ENCODE data around the gene PKP1.

PKP1 gene

GRCh38 chr1:201260648-201261311 is 22.5 kb upstream of the PKP1 start:
- no peak for DNase-seq

DNA sequence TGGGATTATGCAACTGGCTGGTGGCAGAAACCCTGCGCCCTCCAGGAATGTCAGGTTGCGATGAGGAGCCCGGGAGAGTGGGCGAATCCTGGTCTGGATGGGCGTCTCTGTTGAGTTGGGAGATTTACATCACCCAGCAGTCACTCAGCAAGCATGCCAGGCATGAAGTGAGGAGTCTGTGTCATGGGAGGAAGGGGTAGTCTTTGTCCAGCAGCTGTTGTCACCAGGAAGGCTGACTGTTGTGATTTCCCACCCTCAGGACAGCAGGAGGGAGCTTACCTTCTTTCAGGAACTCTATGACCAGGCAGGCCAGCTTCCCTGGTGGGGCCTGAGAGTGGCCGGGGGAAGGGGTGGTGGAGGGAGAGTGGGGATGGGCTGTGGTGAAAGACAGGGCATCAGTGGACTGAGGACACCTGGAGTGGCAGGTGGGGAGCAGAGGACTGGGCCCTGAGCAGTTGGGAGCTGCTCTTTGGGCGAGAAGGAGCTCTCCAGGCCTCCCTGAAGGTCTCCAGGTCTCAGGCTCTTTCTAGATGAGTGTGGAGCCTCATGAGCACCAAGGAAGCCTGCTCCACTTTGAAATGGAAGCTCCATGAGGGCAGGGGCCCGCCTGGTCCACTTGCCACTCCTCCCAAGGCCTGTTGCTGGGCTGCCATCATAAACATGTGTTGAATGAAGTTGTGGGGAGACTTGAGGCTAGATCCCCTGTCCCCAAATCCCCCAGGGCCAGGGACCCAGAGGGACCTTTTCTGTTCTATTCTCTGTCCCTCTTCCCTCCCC is 21.3 kb upstream of the PKP1 start:
- no peak for DNase-seq

DNA sequence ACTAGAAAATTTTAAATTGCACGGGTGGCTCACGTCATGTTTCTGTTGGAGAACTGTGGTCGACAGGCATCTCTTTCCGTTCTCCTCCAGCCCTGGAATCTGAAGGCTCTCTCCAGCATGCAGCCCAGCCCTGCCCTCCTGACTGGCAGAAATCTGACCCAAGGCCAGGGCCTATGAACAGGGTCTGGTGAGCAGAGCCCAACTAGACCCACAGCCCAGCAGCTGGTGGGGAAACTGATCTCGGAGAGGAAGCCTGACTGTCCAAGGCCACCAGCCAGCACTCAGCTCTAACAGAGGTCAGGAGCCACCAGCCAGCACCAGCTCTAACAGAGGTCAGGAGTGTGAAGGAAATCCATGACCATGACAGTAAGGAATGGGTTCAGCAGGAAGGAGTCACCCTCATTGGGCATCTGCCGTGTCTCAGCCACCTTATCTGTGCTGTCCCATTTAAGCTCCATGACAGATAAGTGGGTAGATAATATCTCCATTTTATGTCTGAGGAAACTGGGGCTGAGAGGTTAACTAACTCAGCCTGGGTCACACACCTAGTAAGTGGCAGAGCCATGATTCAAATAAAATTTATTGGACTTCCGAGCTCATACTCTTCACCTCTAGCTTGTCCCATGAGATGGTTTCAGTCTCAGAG is 20.2 kb upstream of the PKP1 start:
- no peak for DNase-seq

DNA sequence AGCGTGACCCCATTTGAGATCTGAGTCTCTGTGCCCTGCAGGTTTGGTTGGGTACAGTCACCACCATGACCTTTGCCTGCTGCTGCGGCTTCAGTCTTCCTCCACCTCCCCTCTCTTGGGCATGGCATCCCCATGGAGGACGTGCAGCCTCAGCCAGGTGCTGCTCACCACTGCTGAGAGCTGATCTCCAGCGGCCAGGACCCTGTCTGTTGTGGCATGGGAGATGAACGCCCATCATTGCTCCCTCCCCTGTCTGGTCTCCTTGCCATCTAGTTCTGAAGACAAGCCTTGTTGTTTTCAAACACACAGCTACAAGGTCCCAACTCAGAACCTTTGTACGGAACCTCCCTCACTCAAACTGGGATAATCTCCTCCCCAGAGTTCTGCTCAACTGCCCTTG is 19.2 kb upstream of the PKP1 start:
- no peak for DNase-seq

DNA sequence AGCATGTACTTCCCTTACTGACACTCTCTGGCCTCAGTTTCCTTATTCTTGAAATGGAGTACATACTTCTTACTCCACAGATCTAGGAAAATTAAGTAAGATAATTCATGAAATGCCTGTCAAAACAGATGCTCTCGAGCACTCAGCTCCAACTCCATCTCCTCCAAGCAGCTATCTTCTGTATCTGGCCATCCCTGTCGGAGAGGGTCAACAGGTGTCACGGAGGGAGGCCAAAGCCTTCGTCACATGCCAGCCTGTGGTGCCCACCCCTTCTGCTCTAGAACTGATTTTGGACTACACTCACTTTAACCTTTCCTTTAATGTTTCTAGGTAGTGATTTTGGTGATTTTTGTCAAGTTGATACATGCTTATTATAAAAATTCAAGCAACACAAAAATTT is 18.8 kb upstream of the PKP1 start:
- no peak for DNase-seq

DNA sequence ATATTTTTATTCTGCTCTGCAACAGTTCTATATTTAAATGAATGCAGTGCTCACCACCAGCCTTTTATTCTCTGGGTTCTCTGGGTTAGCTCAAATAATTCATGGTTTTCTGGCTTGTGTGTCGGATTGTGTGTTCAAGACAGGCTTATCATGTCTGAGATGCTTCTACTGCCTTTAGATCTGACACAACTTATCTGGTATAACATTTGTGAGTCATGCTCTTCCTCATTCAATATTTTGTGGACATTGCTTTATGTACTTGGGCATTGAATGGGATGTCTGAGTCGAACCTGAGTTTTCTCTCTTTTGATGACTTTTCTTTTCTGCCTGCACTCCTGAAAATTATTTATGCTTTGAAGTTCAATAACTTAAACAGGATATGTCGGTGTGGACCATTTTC is 17.6 kb upstream of the PKP1 start:
- DNase-seq: no peak

- DNase-seq: no peak
Measured at GRCh38 chr1:201266276-201266675, 17.0 kb upstream of the PKP1 start.

GRCh38 chr1:201266774-201267173 is 16.5 kb upstream of the PKP1 start:
- no peak for DNase-seq

- no peak for DNase-seq
Measured at GRCh38 chr1:201267481-201268229, 15.7 kb upstream of the PKP1 start.

GRCh38 chr1:201268604-201269151 is 14.6 kb upstream of the PKP1 start:
- no peak for DNase-seq

- DNase-seq: no peak
Measured at GRCh38 chr1:201269281-201269680, 14.0 kb upstream of the PKP1 start.

DNA sequence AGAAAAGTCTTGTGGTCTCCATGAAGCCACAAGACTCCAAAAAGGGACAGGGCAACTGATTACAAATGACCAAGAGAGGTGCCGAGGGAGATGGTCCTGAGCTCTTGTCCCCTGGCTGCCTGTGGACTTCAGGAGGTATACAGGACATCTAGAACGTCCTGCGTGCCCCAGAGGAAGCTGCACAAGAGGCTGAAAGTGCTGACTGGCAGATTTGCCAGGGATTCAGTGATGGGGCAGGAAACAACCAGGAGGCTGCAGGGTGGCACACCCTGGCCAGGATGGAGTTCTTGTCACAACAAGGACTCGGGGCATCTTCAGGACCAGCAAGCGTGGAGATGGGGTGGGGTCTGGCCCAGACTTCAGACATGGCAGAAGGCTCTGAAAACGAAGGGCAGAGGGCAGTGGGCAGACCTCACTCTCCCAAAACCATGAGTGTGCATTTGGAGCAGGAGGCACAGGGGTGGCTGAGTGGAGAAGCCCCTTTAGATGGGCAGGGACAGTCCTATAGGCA is 13.4 kb upstream of the PKP1 start:
- no peak for DNase-seq

DNA sequence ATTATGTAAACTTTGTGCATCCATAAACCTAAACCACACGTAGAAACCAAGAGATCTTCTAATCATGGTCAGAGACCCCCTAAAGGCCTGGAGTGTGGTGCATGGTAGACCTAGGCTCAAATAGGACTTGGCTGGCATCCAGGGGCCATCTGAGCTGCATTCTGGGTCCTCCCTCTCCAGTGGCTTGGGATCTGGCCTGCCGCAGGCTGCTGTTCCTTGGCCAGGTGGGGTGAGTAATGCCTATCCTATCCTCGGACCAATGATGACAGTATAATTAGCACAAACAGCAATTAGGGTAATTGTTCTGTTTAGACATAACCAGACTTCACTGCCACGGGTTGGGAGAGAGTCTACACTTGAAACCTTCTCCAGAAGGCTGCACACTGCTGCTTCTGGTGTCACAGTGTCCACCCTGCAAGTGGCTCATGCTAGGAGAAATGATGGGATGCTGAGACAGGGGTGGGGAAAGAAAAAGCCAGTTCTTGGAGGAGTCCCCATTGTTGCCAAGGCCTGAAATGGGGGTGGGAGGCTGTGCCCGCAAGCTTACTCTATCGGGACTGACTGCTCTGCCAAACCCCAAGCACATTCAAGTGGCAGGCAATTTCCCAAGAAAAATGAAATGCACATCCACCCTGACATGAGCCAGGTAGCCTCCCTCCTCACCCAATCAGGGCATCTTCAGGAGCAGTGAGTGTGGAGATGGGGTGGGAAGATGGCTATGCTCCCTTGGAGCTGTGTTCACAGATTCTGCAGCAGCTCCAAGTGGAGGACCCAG is 12.5 kb upstream of the PKP1 start:
- no peak for DNase-seq

DNA sequence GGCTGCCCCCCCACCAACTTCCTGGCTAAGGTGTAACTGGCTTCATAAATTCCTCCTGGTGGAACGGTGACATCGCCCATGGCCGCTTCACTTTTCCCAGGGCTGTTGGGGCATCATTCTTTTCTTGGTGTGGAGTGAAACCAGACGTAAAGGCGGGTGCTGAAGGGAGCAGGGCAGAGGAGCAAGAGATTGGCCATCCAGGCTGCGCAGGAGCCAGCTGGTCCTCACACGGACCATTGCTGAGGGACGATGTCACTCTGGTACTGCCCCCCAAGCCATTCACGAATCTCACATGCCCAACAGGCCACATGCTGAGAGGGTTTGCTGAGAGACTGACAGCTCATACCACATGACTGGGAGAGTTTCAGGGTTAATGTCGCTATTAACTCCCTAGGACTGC is 10.5 kb upstream of the PKP1 start:
- DNase-seq: no peak

- no peak for DNase-seq
Measured at GRCh38 chr1:201274616-201275252, 8.6 kb upstream of the PKP1 start.

- DNase-seq: no peak
Measured at GRCh38 chr1:201275253-201275666, 8.0 kb upstream of the PKP1 start.

GRCh38 chr1:201276891-201277290 is 6.4 kb upstream of the PKP1 start:
- DNase-seq: no peak

- no peak for DNase-seq
Measured at GRCh38 chr1:201277441-201277840, 5.9 kb upstream of the PKP1 start.

DNA sequence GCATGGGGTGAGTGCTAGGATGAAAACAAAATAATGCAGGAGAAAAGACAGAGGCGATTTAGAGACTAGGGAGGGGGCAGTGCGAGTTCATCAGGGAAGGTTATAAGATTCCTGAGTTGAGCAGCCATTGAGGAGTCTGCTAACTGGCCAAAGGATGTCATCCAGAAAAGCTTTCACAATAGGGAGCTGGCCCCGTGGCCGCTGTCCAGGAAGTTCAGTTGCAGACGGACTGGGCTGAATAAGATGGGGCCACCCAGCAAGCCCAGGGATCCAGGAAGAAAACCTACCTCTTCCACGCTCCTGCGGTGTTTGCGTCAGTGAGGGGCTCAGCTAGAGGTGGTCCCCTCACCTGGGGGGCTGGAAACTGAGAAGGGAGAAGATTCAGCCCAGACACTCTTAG is 4.0 kb upstream of the PKP1 start:
- DNase-seq: no peak

DNA sequence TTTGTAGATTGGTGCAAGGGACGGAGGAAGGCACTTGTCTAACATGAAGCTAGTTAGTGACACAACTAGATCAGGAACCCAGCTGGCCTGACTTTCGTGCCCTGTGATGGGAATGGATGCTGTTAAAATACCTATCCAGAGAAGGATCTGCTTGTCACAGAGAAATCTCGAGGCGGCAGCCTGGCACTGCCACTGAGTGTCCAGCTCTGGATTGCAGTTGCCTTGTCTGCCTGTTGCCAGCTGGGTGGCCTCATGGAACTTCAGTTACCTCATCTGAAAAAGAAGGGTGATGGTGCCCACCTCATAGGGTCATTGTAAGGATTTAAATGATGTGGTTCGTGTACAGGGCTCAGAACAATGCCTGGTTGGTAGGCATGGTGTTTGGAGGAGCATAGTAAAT is 2.4 kb upstream of the PKP1 start:
- no peak for DNase-seq

DNA sequence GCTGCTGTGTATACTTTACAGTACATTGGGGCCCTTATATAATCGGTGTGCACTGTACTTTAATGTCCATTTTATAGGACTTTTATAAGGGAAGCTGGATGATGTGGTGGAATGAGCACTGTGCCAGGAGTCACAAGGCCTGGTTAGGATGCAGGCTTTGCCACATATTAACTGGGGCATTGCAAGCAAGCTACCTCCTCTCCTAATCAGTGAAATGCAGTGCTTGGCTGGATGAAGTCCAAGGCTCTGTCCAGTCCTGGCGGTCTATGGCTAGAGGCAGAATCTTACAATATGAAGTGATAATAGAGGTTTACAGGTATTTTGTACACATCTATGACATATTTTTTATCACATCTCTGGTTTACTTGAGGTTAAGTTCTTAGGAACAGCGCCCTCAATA is 1.7 kb upstream of the PKP1 start:
- DNase-seq: no peak

GRCh38 chr1:201282216-201282615 is 1.1 kb upstream of the PKP1 start:
- DNase-seq: no peak
